GM21447 (cell line): ENCODE data around the gene MAGOHB.
"Not testable (repeated sequence)": the region's sequence is repeated elsewhere in the genome, so short reads cannot be mapped to it uniquely, and the experiment has no call there.

ENCODE experiments used
- ATAC-seq: cut with Tn5 transposase; IDR thresholded peaks from one replicate; pipeline ENCODE4 v1.9.1; 2021; ENCODE audit not compliant: unreplicated experiment

Gene MAGOHB

DNA sequence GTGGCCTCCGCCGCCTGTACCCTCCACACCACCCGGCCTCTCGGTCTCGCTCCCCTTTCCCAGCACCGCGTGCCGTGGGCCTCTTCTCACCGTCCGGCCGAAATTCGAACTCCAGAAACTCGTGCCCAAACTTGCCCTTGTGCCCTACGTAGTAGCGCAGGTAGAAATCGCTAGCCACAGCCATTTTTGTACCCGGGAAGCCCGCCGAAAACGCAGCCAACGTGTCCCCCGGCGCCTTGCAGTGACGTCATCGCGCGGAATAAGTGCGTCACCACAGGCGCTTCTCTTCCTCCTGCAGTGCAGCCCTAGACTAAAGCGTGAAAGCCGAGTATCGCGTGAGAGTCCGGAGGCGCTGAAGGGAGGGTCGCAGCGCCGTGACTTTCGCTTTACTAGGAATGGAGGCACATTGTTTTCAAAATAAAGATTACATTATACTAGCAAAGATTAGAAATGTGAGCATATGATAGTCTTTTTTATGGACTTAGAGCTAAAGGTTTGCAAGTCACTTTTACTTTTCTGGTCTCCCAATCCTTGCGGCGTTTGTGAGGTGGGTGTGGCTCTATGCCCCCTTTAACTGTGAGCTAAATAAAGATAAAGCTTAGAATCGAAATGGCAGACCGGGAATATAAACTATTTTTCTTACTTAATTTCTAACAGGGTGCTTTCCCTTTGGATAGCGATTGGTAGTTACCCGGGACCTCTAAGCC lies at the start of gene MAGOHB:
Gene MAGOHB, minus strand, starts transcription at position 261 of the 707 bp plus-strand sequence. Its CDS starts 77 bp downstream, at position 184.
- ATAC-seq, result peak; percentile 94

DNA sequence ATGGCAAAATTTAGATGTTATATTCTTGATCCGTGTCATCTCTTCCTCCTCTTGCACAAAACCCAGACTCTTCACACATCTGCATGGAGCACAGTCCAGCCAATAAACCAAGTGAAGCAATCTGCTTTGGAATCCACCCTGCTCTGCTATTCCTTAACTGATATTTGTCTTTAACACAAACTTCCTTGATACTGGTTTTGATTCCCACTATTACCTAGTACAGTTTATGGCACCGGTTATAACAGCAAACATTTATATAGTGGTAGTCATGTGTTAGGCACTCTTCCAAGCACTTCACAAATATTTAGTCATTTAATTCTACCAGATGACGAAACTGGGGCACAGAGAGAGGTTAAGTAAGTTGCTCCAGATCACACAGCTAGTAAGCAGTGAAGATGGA lies 47.9 kb upstream of the MAGOHB start:
- no peak for ATAC-seq

DNA sequence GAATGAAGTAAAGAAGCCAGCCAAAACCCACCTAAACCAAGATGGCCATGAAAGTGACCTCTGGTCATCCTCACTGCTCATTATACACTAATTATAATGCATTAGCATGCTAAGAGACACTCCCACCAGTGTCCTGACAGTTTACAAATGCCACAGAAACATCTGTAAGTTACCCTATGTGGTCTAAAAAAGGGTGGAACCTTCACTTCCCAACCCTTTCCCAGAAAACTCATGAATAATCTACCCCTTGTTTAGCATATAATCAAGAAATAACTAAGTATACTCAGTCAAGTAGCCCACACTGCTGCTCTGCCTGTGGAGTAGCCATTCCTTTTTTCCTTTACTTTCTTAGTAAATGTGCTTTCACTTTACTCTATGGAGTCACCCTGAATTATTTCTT lies 40.6 kb upstream of the MAGOHB start:
- no peak for ATAC-seq

DNA sequence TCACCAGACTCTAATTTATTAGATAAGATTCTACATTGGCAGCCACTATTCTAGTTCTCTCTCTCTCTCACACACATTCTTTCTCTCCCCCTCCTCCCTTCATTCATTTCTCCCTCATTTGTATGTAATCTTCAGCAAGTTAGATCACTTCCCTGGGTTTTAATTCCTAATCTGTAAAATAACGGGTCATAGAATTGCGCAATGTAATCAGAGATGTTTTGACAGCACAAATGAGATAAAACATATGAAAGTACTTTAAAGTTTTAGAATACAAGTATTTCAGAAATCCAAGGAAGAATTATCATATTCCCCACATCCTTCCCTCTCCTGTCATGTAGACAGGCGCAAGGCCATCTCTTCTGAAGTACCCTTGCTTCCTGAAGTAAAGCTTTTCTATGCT lies 38.8 kb upstream of the MAGOHB start:
- no peak for ATAC-seq

DNA sequence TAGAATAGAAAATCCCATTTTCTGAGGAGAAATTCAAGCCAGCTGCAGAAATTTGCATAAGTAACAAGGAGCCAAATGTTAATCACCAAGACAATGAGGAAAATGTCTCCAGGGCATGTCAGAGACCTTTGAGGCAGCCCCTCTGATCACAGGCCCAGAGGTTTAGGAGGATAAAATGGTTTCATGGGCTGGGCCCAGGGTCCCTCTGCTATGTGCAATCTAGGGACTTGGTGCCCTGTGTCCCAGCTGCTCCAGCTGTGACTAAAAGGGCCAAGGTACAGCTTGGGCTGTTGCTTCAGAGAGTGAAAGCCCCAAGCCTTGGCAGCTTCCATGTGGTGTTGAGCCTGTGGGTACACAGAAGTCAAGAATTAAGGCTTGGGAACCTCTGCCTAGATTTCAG lies 33.2 kb upstream of the MAGOHB start:
- not testable (repeated sequence) for ATAC-seq

DNA sequence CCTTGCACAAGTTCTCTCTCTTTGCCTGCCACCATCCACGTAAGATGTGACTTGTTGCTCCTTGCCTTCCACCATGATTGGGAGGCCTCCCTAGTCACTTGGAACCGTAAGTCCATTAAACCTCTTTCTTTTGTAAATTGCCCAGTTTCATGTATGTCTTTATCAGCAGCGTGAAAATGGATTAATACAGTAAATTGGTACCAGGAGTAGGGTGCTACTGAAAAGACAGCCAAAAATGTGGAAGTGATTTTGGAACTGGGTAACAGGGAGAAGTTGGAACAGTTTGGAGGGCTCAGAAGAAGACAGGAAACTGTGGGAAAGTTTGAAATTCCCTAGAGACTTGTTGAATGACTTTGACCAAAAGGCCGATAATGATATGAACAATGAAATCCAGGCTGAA lies 32.5 kb upstream of the MAGOHB start:
- ATAC-seq, result no peak

DNA sequence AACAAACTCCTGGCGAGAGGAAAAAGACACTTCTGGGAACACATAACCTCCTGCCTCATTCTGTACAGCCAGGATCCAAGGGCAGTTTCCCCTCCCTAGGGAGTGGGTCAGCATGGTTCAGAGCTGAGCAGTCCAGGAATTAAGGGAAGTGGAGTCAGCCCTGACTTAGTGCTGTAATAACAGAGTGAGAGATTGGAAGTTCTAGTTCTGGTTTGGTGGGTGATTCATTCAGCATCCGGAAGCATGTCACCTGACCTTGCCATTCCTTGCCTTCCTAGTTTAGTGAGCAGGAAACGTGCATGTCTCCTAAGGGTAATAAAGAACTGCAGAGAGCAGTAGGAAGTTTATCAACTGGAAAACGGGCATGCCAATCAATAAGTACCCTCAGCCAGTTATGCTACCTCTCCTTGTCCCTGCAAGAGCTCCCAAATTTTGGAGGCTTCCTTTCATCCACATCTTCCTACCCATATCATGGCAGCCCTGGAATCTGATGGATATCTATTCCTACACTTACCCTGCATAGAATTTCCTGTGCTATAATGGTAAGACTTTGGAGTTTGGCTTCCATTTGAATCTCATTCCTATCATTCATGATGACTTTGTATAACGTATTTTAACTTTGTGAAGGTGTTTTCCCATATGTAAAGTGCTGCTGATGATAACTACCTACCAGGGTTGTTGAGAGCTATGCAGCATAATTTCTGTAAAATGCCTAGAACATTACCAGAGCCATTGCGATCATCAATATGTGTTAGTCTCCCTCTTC lies 28.5 kb upstream of the MAGOHB start:
- ATAC-seq, result no peak

DNA sequence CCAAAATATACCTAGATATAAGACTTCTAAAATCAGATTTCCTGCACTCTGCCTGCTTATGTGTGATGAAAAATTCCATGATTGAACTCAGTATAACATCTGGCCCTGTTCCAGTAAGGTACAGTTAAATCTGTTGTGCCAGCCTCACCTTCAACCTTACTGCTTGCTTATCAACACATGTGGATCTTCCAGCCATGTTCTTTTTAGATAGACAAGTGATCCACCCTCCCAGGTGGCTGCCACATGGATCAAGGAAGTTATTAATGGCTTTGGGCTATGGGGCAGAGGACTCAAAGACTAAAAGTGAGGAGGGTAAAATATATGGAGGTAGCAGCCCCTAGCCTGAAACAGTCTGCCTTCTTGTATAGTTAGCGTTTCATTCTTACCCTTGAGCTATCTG lies 25.3 kb upstream of the MAGOHB start:
- ATAC-seq, result no peak

DNA sequence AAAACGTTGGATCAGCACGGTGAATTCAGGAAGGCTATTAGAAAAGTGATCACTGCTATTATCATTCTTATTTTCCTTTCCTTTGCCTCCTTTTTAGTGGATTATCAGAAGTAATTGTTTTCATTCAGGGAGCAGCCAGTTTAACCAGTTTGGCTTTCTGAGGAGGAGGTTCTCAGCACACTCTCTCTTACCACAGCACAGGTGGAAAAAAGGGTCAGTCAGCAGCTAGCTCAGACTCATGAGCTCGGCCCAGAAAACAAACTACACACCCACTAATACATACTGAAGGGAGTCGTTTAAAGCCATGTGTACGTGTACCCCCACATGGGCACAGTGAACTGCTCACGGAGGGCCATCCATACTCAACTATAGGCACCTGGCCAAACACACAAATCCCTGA lies 23.2 kb upstream of the MAGOHB start:
- no peak for ATAC-seq

DNA sequence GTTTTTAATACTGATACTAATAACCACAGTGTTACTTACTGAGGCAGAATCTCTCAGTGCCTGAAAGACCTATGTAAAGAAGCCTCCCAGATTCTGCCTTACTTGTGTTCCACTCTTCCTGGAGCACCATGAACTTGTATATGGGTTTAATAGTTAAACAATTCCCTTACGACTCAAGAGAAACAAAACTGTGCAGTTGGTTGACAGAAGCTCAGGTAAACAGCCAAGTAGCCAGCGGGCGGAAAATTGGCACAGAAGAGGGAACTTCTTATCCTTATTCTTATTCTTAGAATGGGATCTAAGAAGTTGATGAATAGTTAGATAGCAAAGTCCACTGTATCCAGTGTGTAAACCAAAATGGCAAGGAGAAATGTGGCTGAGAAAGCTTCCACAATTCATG lies 22.7 kb upstream of the MAGOHB start:
- ATAC-seq, result no peak

DNA sequence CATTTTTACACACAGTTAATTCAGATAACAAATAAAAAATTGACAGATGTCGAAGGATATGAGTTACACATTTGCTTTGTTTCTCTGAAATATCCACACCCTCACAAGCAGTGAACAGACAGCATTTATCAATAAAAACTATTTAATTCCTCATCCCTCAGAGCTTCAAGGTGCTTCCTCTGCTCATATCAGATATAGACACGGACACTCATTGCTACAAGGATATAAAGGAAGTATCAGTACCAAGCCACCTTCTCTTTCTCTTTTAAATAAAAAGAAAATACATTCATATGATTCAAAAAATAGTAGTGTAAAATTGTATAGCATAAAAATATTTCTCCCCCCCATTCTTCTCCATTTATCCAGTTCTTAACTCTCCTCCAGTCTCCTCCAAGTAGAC lies 21.9 kb upstream of the MAGOHB start:
- no peak for ATAC-seq

DNA sequence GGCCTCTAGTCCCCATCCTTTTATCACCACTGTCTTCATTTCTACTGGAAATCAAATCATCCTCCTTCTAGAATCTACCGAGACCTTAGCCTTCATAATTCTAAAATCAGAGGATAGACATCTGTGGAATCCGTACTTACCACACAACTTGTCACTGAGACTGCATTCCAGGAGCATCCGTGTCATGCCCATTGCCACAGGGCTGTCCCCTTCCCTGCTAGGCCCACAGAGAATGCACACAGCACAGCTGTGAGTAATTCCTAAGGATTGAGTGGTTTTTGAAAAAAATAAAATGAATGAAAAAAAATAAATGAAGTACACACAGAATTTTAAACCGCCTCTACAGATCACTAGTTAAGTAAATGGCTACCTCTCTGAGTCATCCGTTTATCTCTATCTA lies 21.0 kb upstream of the MAGOHB start:
- no peak for ATAC-seq

DNA sequence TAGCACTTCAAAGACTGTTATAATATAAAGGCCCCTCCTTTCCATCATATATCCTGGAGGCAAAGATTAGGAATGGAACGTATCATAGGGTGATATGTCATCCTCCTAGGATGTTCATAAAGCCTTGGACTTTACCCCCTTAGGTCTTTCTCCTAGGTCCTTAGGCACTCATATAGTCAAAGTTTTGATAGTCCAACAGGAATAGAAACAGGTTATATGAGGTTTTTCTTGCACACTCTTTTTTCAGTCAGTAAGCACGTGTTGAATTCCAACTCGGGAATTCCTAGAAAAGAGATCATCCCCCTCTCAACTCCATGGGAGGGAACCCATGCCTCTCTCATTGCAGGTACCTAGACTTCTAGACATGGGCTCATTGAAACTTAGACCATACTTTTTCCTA lies 20.1 kb upstream of the MAGOHB start:
- ATAC-seq, result no peak

DNA sequence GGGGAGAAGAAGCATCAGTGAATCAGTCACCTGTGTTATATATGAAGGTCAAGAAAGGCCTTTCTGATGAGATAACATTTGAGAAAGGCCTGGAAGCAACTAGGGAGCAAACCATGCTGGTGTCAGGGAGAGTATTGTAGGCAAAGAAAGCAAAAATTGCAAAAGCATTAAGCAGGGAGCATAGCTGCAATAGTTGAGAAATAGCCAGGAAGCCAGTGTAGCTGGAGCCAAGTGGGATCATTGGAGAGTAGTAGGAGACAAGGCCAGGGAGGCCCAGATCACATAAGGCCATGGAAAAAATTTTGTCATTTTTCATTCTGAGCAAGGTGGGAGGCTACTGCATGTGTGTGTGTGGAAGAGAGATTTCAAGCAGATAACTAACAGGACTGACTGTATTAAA lies 18.8 kb upstream of the MAGOHB start:
- ATAC-seq, result no peak

DNA sequence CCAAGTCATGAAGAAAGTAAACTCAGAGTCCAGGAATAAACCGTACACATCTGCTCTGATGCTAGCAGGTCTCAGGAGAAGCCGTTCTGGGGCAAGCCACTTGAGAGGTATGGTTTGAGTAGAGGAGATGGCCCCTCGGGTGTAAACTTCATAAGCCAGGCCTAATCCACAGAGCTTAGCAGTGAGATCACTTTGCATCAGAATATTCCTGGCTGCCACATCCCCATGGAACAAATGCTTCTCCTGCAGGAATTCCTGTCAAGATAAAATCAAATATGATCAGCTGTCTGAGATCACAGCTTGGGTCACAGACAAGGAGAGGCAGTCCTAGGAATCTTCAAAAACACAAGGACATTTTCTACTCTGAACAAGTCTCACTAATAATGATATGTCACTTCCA lies 11.2 kb upstream of the MAGOHB start:
- ATAC-seq, result no peak

DNA sequence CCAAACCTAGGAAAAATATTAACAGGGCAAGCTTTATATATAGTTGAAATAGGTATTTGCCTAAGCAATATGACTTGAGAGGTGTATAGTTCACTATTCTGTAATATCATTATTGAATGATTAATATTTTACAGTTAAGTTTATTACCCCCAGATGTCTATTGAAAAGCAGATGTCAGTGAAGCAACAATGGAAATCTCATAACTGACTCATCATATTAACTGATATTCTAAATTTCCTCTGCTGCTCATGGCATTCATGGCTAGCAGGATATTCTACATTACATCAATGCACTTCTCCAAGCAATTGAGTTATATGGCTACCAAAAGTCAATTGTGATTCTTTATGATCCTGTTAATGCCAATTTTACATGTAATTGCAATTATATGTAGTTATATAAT lies 9.7 kb upstream of the MAGOHB start:
- ATAC-seq, result no peak

DNA sequence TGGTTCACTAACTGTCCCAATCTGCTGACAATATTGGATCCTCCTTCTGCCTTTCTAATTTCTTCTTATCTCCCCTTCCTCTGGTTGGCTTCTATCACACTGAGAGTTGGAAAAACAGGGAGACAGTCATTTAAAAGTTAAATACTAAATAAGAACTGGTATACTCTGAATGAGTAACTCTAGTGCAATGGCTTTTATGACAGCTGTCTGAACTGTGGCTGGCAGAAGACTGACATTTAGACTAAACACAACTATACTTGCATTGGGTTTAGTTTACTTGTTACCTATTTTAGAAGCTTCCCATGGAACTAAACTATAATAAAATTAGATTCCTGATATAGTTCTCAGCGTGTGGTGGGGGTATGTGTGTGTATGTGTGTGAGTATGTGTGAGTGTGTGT lies 7.9 kb upstream of the MAGOHB start:
- no peak for ATAC-seq

DNA sequence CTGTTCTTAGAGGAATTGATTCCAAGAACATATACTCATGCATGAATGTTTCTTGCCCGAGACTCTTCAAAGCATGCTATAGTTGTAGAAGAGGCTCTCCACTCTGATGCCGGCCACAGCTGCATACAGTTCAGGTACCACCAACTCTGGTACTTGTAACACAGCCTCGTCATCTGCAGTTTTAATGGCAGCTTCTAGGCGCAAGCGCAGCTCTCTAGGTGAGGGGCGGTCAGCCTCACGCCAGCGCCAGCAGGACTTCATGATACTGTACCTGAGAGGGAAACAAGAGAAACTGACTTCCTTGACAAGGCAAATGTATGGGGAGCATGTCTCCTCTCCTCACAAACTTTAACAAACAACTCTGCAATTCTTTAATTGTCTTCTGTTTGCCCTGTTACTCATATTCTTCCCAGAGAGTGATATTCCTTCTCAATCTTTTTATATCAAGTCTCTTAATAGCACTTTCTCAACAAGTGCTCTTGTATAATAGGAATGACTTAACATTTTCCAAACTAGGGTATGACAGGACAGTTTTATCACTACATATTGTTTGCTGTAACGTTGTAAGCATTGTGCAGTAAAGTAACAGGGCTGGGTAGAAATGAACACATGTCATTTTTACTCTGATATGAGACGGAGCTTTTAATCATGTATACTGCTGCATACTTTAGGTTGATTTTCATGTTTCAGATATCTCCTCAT lies 6.8 kb upstream of the MAGOHB start:
- no peak for ATAC-seq

DNA sequence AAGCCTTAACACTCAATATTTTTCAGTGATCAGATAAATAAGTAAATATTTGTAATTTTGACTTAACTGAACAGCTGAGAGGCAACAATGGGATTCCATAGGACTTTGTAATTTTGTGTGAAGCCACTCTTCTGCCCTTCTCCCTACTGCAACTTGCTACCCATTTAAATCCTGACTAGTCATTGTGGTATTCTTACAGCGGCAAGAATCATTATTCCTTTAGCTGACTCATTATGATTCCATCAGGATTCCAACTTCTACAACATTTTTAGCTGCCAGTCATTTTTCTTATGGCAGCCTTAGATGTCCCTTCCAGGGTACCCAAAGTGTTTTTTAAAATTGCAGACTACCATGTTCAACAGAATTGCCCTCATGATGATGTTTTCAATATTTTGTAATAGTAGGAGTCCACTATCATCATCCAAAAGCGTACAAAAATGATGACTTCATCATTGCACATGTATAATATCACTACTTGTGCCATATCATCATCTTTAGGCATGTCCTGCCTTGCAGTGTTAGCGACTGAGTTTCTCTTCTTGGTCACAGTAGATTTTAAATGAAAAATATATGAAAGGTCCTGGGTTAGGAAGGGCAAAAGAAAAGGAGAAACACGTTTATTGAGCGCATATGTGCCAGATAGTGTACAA lies 5.1 kb upstream of the MAGOHB start:
- ATAC-seq, result no peak

DNA sequence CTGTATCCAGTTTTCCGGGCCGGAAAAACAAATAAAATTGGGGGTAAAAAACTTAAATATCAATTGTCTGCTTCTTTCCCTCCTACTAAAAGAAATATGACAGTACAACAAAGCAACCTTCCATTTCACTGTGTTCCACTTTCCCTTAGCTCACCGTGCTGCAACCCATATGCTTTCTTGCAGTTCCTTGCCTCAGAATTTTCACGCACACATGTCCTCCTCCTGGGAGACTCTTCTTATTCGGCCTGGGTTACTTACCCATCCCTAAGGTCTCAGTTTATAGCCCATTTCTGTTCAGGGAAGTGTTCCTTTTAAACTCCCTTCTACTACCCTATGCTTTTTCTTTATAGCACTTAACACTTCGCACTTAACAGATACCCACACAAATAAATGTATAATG lies 4.5 kb upstream of the MAGOHB start:
- ATAC-seq, result no peak

DNA sequence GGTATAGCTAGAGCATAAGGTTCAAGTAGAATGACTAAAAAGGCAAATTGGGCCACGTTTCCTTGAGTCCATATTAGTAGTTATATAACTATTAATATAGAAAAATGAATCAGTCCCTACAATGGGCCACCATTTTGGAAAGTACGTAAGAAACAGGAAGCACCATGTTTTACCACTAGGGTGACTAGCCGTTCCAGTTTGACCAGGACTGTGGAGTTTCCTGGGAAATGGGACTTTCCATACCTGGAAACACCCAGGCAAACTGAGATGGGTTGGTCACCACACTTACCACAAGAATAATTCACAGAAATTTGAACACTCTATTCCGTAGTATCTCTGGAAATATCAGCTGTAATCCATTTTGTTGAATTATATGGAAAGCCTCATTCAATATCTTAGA lies 2.1 kb upstream of the MAGOHB start:
- ATAC-seq, result no peak

DNA sequence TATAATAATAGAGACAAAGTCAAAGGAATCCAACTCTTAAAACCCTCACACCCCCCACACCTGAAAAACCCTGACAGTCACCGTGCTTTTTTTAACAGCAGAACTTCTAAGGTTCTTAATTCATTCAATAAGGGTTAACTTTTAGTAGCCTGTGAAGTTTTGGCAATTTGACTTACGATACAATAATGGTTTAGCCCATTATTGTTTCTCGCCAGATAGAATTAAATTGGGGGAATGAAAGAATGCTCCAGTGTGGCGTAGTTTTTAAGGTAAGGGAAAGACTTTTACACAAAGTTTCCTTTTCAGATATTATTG lies 604 bp upstream of the MAGOHB start:
- no peak for ATAC-seq
